Cardiac muscle cell (in vitro differentiated cells and primary cell): ENCODE measurements around the gene LSM7. TPM values are rescaled to one million over a fixed set of nuclear protein-coding genes. Genes with fewer than 3 reads are reported as not detected.

Experiments
- DNase-seq, 2 donors: peaks; one replicate each; pipeline versions ENCODE4 v3.0.0 to v3.0.0-alpha.2; 2010 to 2017; ENCODE audit warnings: low read depth in 1 of 2, low spot score in 1 of 2
- H3K27ac ChIP-seq: fragments of 200-600 bp; sonication (generic); 2 replicates; pipeline ENCODE4 v1.5.1; 2016
- H3K27me3 ChIP-seq: fragments of 200-600 bp; sonication (generic); 2 replicates; pipeline ENCODE4 v1.6.0; 2016; ENCODE audit warnings: control low read depth
- H3K36me3 ChIP-seq: fragments of 200-600 bp; sonication (generic); 2 replicates; pipeline ENCODE4 v1.5.1; 2016; ENCODE audit warnings: control low read depth
- H3K4me1 ChIP-seq: fragments of 200-600 bp; sonication (generic); 2 replicates; pipeline ENCODE4 v1.8.1; 2017; ENCODE audit warnings: low read depth, mild to moderate bottlenecking, mixed run types
- H3K4me3 ChIP-seq: fragments of 200-600 bp; sonication (generic); 2 replicates; pipeline ENCODE4 v1.5.1; 2016; ENCODE audit warnings: mild to moderate bottlenecking
- H3K9me3 ChIP-seq: fragments of 200-600 bp; sonication (generic); 2 replicates; pipeline ENCODE4 v1.5.1; 2017; ENCODE audit warnings: low read depth, mild to moderate bottlenecking, control low read depth
- polyA plus RNA-seq: library from polyadenylated mRNA; unstranded; fragments of >200 nt; fragmentation: Nextera tagmentation; extraction: Ambion mirVana; gene quantifications from 2 replicates; pipeline ENCODE4 v1.2.1, GENCODE V29; 2016
- total RNA-seq: library from RNA; depleted of rRNA; stranded (reverse); fragments of >200 nt; gene quantifications from 2 replicates; pipeline ENCODE4 v1.2.3, GENCODE V29; 2016
- TF ChIP-seq, protein P1 (sequence below): IDR thresholded peaks from 2 replicates; pipeline ENCODE4 v1.5.1; 2012; ENCODE audit warnings: low read depth, mild to moderate bottlenecking, low read length

The LSM7 gene
- total and polyA plus RNA-seq, 2 experiments from 2014 or later: 157 to 231 TPM

DNA sequence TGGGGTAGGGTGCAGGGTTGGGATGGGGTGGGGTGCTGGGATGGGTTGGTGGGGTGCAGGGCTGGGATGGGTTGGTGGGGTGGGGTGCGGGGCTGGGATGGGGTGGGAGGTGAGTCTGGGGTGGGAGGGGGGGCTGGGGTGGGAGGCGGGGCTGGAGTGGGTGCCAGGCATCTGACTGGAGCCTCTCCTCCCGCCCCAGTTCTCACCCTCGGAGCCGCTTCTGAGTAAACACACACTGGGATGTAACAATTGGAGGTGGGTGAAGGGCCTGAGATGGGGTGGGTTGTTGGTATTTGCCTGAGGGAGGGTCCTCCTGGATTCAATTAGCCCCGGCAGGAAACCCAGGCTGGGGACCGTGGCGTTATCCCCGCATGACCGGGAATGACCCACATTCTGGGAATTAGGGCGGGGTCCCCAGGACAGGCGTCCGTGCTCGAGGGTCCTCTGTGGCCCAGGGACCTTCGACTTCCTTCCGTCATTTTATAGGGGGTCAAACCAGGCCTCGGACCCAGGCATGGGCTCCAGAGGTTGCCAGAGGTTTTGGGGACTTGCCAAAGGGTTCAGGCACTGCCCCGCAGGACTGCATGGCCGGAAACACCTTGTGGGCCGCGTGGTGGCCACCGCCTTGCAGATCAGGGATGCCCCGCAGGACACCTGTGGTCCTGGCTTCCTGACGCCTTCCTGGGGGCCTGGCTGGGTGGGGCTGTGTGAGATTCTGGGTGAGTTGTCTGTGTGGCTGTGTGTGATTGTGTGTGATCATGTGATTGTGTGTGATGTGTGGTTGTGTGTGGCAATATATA is 33.1 kb upstream of the LSM7 start:
- H3K27me3 ChIP-seq: peaks cover 28% of the 10 kb centered on the region
- H3K27ac ChIP-seq: no peak overlapping the region
- no peak for DNase-seq
- no peaks in the 10 kb centered on the region for H3K36me3 ChIP-seq
- TF ChIP-seq, protein P1, sequence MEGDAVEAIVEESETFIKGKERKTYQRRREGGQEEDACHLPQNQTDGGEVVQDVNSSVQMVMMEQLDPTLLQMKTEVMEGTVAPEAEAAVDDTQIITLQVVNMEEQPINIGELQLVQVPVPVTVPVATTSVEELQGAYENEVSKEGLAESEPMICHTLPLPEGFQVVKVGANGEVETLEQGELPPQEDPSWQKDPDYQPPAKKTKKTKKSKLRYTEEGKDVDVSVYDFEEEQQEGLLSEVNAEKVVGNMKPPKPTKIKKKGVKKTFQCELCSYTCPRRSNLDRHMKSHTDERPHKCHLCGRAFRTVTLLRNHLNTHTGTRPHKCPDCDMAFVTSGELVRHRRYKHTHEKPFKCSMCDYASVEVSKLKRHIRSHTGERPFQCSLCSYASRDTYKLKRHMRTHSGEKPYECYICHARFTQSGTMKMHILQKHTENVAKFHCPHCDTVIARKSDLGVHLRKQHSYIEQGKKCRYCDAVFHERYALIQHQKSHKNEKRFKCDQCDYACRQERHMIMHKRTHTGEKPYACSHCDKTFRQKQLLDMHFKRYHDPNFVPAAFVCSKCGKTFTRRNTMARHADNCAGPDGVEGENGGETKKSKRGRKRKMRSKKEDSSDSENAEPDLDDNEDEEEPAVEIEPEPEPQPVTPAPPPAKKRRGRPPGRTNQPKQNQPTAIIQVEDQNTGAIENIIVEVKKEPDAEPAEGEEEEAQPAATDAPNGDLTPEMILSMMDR: no peak
- H3K4me3 ChIP-seq: no peak overlapping the region
- no peaks in the 10 kb centered on the region for H3K9me3 ChIP-seq
- no peaks in the 10 kb centered on the region for H3K4me1 ChIP-seq

- Histone ChIP-seq H3K9me3 (no peaks in the 10 kb centered on the region), H3K36me3 (no peaks in the 10 kb centered on the region), H3K27me3 (peaks cover 28% of the 10 kb centered on the region), H3K4me3 (no peak overlapping the region), H3K4me1 (no peaks in the 10 kb centered on the region), H3K27ac (no peak overlapping the region)
- DNase-seq: no peak
- TF ChIP-seq, protein P1: no peak
Observed at GRCh38 chr19:2360833-2361232, 32.4 kb upstream of the LSM7 start.

DNA sequence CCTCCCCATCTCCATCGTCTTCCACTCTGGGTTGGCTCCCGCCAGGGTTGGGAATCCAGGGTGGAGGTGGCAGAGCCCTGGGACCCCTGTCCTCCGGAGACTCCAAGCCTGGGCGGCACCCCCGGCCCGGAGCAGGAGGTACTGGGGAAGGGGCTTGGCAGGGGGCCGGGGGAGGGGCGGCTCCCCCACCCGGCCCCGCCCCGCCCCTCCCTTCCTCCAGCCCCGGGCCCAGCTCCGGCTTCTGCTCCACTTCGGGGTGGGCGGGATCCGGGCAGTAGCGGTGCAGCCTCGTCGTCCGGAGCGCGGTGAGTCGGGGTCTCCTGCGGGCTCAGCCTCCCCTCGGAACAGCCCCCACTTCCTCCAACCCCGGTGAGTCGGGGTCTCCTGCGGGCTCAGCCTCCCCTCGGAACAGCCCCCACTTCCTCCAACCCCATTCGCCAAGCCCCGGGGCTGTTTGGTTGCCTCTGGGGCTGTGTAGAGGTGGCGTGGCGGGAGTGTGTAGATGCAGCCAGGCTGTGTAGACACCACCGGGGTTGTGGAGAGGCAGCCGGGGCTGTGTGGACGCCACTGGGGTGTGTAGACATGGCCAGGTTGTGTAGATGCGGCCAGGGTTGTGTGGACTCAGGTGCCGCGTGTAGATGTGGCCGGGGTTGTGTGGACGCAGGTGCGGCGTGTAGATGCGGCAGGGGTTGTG is 31.8 kb upstream of the LSM7 start, which contains the start of gene TMPRSS9:
Gene TMPRSS9 (plus strand): TSS at position 274 of the 694 bp plus-strand sequence. CDS start 29,521 bp downstream, outside the sequence.
- peaks cover 28% of the 10 kb centered on the region for H3K27me3 ChIP-seq
- H3K27ac ChIP-seq: no peak within 1 kb of the TSS
- no peaks in the 10 kb centered on the region for H3K36me3 ChIP-seq
- no peaks in the 10 kb centered on the region for H3K4me1 ChIP-seq
- TF ChIP-seq, protein P1: no peak
- DNase-seq: no peak
- no peak within 1 kb of the TSS for H3K4me3 ChIP-seq
- H3K9me3 ChIP-seq: no peaks in the 10 kb centered on the region

- H3K9me3 ChIP-seq: no peaks in the 10 kb centered on the region
- H3K4me1 ChIP-seq: no peaks in the 10 kb centered on the region
- H3K27me3 ChIP-seq: peaks cover 28% of the 10 kb centered on the region
- TF ChIP-seq, protein P1: no peak
- H3K27ac ChIP-seq: no peak overlapping the region
- DNase-seq: no peak
- H3K4me3 ChIP-seq: no peak overlapping the region
- no peaks in the 10 kb centered on the region for H3K36me3 ChIP-seq
Observed at GRCh38 chr19:2358548-2359173, 30.3 kb upstream of the LSM7 start.

GRCh38 chr19:2357279-2358206 is 29.2 kb upstream of the LSM7 start:
- H3K9me3 ChIP-seq: no peaks in the 10 kb centered on the region
- TF ChIP-seq, protein P1: no peak
- H3K27me3 ChIP-seq: peaks cover 28% of the 10 kb centered on the region
- H3K4me1 ChIP-seq: no peaks in the 10 kb centered on the region
- DNase-seq: no peak
- no peak overlapping the region for H3K4me3 ChIP-seq
- H3K27ac ChIP-seq: no peak overlapping the region
- H3K36me3 ChIP-seq: no peaks in the 10 kb centered on the region
